DMS79 treated with DMSO at 0.1 percent for 48 hours (cell line): Measurements from ENCODE around the gene RCN1.

Experiments used
- DNase-seq: peaks from one replicate; lab custom pipeline; 2025; lab: John Stamatoyannopoulos, UW

The RCN1 gene

DNA sequence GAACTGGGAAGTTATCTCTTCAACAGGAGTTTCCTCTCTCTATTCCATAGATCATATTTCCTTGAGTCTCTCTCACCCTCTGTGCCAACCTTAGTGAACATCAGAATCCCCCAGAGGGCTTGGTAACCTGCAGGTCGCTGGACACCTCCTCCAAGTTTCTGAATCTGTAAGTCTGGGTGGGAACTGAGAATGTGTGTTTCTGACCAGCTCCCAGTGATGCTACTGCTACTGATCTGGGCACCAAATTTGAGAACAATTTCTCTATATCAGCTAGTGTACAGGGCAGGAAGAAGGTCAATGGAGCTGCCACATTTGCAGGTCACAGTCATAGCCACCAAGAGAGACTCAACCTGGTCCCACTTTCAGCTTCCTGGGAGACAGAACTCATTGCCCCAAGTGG is 62.9 kb downstream of the RCN1 start:
- no peak for DNase-seq

DNA sequence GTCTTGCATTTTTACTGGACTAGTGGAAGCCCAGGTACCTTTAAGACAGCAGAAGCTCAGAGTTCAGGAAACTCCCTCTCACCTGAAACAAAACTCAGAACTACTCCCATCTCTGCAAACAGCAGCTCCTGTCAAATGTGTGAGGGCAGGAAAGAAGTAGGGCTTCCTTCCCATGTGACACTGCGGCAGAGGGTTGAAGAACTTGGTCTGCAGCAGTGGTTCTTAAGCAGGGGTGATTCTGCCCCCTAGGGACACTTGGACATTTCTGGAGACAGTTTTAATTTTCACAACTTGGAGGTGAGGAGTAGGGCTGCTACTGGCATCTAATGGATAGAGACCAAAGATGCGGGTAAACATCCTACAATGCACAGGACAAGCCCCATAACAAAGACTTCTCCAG is 63.4 kb downstream of the RCN1 start:
- no peak for DNase-seq
